Muscle of leg (tissue), 11 donors: Measurements from ENCODE around the gene LUZP2. TPM values are rescaled to one million over a fixed set of nuclear protein-coding genes. Genes with fewer than 3 reads are reported as not detected.
"Not testable (repeated sequence)": the region's sequence is repeated elsewhere in the genome, so short reads cannot be mapped to it uniquely, and the experiment has no call there.

Experiments used
- DNase-seq: peaks from one replicate; pipeline ENCODE4 v3.0.0; 2013
- H3K27ac ChIP-seq: one replicate; pipeline ENCODE4 v1.5.1; 2013; ENCODE audit warnings: mild to moderate bottlenecking, low read length, control low read depth
- H3K27me3 ChIP-seq: one replicate; pipeline ENCODE4 v1.6.1; 2013; ENCODE audit warnings: low read length; ENCODE audit not compliant: control insufficient read depth, insufficient read depth
- H3K36me3 ChIP-seq: one replicate; pipeline ENCODE4 v1.6.1; 2013; ENCODE audit warnings: low read length; ENCODE audit not compliant: control insufficient read depth, insufficient read depth
- H3K4me1 ChIP-seq: one replicate; pipeline ENCODE4 v1.6.1; 2013; ENCODE audit warnings: low read length; ENCODE audit not compliant: control insufficient read depth, insufficient read depth
- H3K4me3 ChIP-seq: one replicate; pipeline ENCODE4 v1.5.1; 2013; ENCODE audit warnings: low read length, control low read depth
- H3K9me3 ChIP-seq: replicated peaks from 2 replicates; pipeline ENCODE4 v1.6.1; 2013; ENCODE audit warnings: low read depth, low read length; ENCODE audit not compliant: control insufficient read depth
- WGBS: methylation state at CpG from one replicate; pipeline ENCODE4 v1.1.5; 2013; ENCODE audit warnings: missing lambda C conversion rate; ENCODE audit not compliant: insufficient coverage; 5-methylcytosine and 5-hydroxymethylcytosine counted together
- polyA plus RNA-seq, 8 donors: library from polyadenylated mRNA; unstranded; fragments of 120-200 nt; gene quantifications; one replicate each; pipeline versions ENCODE4 v1.2.1 to v1.2.3, GENCODE V29; 2013; ENCODE audit warnings: inconsistent platforms in 1 of 8, low replicate concordance in 1 of 8; ENCODE audit not compliant: insufficient read length in 8 of 8, insufficient read depth in 1 of 8
- total RNA-seq: library from RNA; stranded (reverse); fragments of 120-200 nt; gene quantifications from one replicate; pipeline ENCODE4 v1.2.4, GENCODE V29; 2013

Gene LUZP2
- total and polyA plus RNA-seq, 9 donors, result 0.40 to 3.6 (median 1.7) TPM

GRCh38 chr11:24999929-25000328 lies 503.1 kb downstream of the LUZP2 start:
- not testable (repeated sequence) for H3K4me3 ChIP-seq, DNase-seq, H3K27ac ChIP-seq, H3K9me3 ChIP-seq, H3K4me1 ChIP-seq, H3K27me3 ChIP-seq, H3K36me3 ChIP-seq
- 100% methylated on average over 1 of the region's 5 CpGs for WGBS

DNA sequence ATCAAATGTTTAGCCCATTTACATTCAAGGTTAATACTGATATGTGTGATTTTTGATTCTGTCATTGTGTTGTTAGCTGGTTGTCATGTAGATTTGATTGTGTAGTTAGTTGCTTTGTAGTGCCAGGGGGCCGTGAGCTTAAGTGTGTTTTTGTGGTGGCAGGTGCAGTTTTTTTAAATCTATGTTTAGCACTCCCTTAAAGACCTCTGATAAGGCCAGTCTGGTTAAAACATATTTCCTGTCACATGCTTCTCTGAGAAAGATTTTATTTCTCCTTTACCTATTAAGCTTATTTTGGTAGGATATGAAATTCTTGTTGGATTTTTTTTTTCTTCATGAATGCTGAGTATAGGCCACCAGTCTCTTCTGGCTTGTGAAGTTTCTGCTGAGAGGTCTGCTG lies 540.6 kb downstream of the LUZP2 start:
- H3K27ac ChIP-seq, result no peak overlapping the region
- H3K4me3 ChIP-seq, result no peak overlapping the region
- no peak for DNase-seq
- H3K27me3 ChIP-seq, result no peaks in the 10 kb centered on the region
- H3K4me1 ChIP-seq, result no peaks in the 10 kb centered on the region
- no CpG with 5 or more reads among the region's 1 CpG for WGBS
- H3K9me3 ChIP-seq, result no peaks in the 10 kb centered on the region
- H3K36me3 ChIP-seq, result no peaks in the 10 kb centered on the region

DNA sequence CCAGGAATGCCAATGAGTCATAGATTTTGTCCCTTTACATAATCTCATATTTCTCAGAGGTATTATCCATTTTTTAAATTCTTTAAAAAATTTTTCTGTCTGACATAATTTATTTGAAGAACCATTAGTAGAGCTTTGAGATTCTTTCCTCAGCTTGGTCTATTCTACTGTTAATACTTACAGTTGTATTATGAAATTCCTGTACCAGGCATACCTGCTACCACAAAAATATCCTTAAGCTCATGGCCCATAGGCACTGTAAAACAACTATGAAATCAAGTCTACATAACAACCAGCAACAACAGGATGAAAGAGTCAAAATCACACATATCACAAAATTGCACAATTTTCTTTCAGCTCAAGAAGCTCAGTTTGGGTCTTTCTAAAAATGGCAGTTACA lies 541.3 kb downstream of the LUZP2 start:
- DNase-seq, result no peak
- Histone ChIP-seq H3K27me3 (no peaks in the 10 kb centered on the region), H3K4me1 (no peaks in the 10 kb centered on the region), H3K9me3 (no peaks in the 10 kb centered on the region), H3K27ac (no peak overlapping the region), H3K4me3 (no peak overlapping the region), H3K36me3 (no peaks in the 10 kb centered on the region)

DNA sequence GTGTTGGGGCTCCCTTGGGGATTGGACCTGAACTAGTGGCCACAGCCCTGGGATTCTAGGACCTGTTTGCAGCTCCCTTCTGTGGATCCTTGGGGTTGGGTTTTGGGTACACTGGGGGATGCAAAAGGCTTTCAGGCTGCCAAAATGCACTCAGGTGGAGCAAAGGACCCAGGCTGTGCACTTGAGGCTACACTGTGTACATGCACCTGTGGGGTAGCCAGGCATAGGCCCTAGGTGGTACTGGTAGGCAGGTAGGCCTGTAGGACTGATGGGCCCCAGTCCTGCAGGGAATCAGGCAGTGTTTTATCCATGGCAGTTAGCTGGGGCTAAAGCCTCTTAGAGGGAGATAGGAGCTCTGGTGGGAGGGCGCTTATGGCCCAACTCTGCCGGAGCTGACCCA lies 542.3 kb downstream of the LUZP2 start:
- no peak overlapping the region for H3K4me3 ChIP-seq
- H3K9me3 ChIP-seq, result no peaks in the 10 kb centered on the region
- H3K27ac ChIP-seq, result no peak overlapping the region
- no peaks in the 10 kb centered on the region for H3K4me1 ChIP-seq
- H3K36me3 ChIP-seq, result no peaks in the 10 kb centered on the region
- H3K27me3 ChIP-seq, result no peaks in the 10 kb centered on the region
- whole genome bisulfite sequencing, result no CpG with 5 or more reads among the region's 2 CpGs
- no peak for DNase-seq

GRCh38 chr11:25048632-25049031 lies 551.8 kb downstream of the LUZP2 start:
- Histone ChIP-seq H3K9me3 (no peaks in the 10 kb centered on the region), H3K36me3 (no peaks in the 10 kb centered on the region), H3K27ac (no peak overlapping the region), H3K4me1 (no peaks in the 10 kb centered on the region), H3K27me3 (no peaks in the 10 kb centered on the region), H3K4me3 (no peak overlapping the region)
- WGBS, result no CpG with 5 or more reads among the region's 1 CpG
- DNase-seq, result no peak

DNA sequence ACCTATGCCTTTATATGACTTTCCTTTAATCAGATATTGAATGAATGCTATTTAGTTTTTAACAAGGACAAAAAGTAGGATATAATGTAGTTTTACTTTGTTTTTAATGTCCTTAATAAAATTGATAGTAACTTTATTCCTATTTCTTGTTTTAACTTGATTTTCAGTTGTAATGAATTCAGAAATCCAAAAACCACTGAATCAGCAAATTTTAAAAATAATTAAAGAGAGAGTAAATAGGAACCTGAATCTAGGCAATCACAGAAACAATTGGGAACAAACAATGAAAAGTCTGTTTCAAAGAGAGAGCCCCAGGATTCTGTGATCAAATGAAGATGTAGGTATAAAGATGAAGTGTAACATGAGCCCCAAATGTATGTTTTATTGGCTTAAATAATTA lies 556.0 kb downstream of the LUZP2 start:
- H3K27ac ChIP-seq, result no peak overlapping the region
- H3K4me3 ChIP-seq, result no peak overlapping the region
- H3K36me3 ChIP-seq, result no peaks in the 10 kb centered on the region
- no peaks in the 10 kb centered on the region for H3K27me3 ChIP-seq
- no peaks in the 10 kb centered on the region for H3K4me1 ChIP-seq
- DNase-seq, result no peak
- no peaks in the 10 kb centered on the region for H3K9me3 ChIP-seq

DNA sequence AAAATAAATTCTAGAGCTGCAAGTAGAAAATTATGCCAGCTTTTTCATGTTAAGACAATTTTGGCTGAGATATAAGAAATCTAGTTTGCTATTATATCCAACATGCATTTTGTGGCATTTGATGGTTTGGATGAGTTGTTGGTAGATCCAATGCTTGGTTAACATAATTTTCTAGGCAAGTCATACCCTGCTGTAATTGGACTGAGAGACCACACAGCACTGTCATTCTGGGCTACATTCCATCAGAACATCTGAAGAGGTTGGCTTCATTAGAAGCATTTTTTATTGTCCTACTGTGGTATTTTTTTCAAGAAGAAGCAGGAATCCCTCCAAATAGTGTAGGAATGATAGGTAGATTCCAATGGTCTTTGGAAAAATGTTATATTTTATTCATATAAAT lies 561.0 kb downstream of the LUZP2 start:
- DNase-seq, result peak; percentile 34
- no peaks in the 10 kb centered on the region for H3K9me3 ChIP-seq
- no peak overlapping the region for H3K27ac ChIP-seq
- H3K36me3 ChIP-seq, result no peaks in the 10 kb centered on the region
- H3K27me3 ChIP-seq, result no peaks in the 10 kb centered on the region
- H3K4me1 ChIP-seq, result no peaks in the 10 kb centered on the region
- no peak overlapping the region for H3K4me3 ChIP-seq

DNA sequence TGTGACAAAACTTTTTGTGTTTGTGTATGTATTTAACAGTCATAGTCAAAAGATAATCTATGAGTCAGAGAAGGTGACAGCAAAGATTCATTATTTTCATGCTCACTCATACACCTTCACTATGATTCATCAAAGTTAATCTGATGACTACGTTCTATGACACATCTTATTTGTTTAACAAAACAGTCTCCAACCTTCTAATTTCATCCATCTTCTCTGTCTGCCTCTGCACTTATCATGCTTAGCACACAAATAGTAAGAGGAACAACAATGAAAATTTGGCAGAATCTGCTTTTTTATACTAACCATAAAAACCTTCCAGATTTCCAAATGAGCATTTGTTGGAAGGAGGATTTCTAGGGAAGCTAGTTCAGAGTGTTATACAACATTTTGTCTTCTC lies 568.9 kb downstream of the LUZP2 start:
- H3K27ac ChIP-seq, result no peak overlapping the region
- 80% methylated on average over 1 of the region's 1 CpG for WGBS
- H3K27me3 ChIP-seq, result no peaks in the 10 kb centered on the region
- peak; percentile 59 for DNase-seq
- H3K9me3 ChIP-seq, result no peaks in the 10 kb centered on the region
- no peaks in the 10 kb centered on the region for H3K36me3 ChIP-seq
- H3K4me1 ChIP-seq, result no peaks in the 10 kb centered on the region
- H3K4me3 ChIP-seq, result no peak overlapping the region

GRCh38 chr11:25066706-25067105 lies 569.9 kb downstream of the LUZP2 start:
- Histone ChIP-seq H3K9me3 (no peaks in the 10 kb centered on the region), H3K27ac (no peak overlapping the region), H3K27me3 (no peaks in the 10 kb centered on the region), H3K4me3 (no peak overlapping the region), H3K36me3 (no peaks in the 10 kb centered on the region), H3K4me1 (no peaks in the 10 kb centered on the region)
- no peak for DNase-seq
- WGBS, result 80% methylated on average over 1 of the region's 2 CpGs

DNA sequence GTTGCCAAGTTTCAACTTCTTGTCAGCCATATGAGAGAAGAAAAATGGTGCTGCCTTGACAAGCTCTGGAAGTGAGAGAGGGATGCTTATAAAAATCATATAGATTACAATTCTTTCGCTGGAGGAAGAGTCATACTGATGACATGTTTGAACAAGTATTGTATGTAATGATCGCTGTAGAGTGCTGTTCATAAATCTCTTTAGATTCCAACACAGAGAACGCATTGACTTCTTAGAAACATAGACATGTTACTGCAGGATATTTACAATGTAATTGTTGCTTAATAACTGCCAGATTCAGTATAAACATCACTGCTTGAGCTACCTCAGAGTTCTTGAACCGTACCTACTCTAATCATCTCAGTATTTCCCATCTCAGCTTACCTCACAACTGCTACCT lies 571.6 kb downstream of the LUZP2 start:
- Histone ChIP-seq H3K27ac (no peak overlapping the region), H3K36me3 (no peaks in the 10 kb centered on the region), H3K4me1 (no peaks in the 10 kb centered on the region), H3K27me3 (no peaks in the 10 kb centered on the region), H3K9me3 (peaks cover 2% of the 10 kb centered on the region), H3K4me3 (no peak overlapping the region)
- WGBS, result 38% methylated on average over 1 of the region's 4 CpGs
- peak; percentile 16 for DNase-seq

DNA sequence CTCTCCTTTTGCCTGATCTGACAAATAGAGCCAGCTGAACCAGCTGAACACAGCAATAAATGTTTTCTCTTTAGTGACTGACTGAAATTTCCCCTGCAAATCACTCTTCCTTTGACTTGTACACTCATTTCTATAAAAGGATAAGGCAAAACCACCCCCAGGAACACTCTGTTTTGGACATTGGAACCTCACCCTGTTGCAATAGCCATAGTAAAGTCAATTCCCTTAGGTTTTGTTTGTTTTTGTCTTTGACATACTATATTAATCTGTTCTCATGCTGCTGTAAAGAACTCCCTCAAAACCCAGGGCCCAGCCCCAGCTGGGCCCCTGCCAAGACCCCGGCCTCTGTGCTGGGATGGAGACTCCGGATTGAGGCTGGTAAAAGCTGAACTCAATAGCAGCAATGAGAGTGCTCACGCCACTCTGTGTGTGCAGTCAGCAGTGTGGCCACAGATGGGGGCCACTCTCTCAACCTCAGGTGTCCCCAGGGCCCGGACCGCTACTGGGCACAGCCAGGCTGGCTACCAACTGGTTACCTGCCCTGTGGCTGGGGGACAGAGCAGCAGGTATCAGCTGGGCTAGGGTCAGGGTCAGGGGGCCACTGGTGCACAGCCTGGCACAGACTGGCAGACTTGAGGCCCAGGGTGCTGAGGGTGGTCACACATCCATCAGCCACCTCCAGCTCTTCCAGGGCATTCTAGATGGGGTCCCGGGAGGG lies 597.4 kb downstream of the LUZP2 start:
- Histone ChIP-seq H3K9me3 (no peaks in the 10 kb centered on the region), H3K4me1 (no peaks in the 10 kb centered on the region)

More for the DNA sequence above, 597.4 kb downstream of the LUZP2 start:
- H3K4me3 ChIP-seq, result no peak overlapping the region
- no peak for DNase-seq
- 91% methylated on average over 5 of the region's 6 CpGs for WGBS
- no peaks in the 10 kb centered on the region for H3K36me3 ChIP-seq
- H3K27ac ChIP-seq, result no peak overlapping the region
- H3K27me3 ChIP-seq, result no peaks in the 10 kb centered on the region
